ENCODE measurements around the gene ZNF215. TPM values are rescaled to one million over a fixed set of nuclear protein-coding genes. Genes with fewer than 3 reads are reported as not detected.
"Not testable (repeated sequence)": the region's sequence is repeated elsewhere in the genome, so short reads cannot be mapped to it uniquely, and the experiment has no call there.

Gene ZNF215
- total and polyA plus RNA-seq, 2 donors (not counting 1 experiment from before 2014, with no cell fraction given), result 0.85 to 2.8 TPM

- no peaks in the 10 kb centered on the region for H3K36me3 ChIP-seq (replicated peaks in 1 of 2; ENCODE audit: control extremely low read depth in 1 of 2, control insufficient read depth in 1 of 2, extremely low read depth in 1 of 2, insufficient read depth in 2 of 2, low read length in 1 of 2)
- Mint-ChIP-seq H3K27me3 (peaks cover 10% of the 10 kb centered on the region), H3K4me1 (no peaks in the 10 kb centered on the region), H3K4me3 (no peak overlapping the region), H3K27ac (no peak overlapping the region), H3K9me3 (ENCODE audit: insufficient read depth) (no peaks in the 10 kb centered on the region)
- no peak for ATAC-seq (ENCODE audit: low read depth)
- TF ChIP-seq CTCF (IDR thresholded peaks at IDR 0.05), result no peak
- no peak for TF ChIP-seq EZH2 (IDR thresholded peaks at IDR 0.05; ENCODE audit: borderline replicate concordance, insufficient read depth, low read depth, low read length, poor library complexity, severe bottlenecking)
- no peak overlapping the region for H3K9ac ChIP-seq (ENCODE audit: low read length)
- H3K4me2 ChIP-seq (replicated peaks; ENCODE audit: low read depth, low read length, poor library complexity, severe bottlenecking), result no peak overlapping the region
- H3K79me2 ChIP-seq (ENCODE audit: control insufficient read depth, insufficient read depth, low read length), result no peaks in the 10 kb centered on the region
- H4K20me1 ChIP-seq (ENCODE audit: control insufficient read depth, insufficient read depth, low read length, poor library complexity, severe bottlenecking), result no peaks in the 10 kb centered on the region
- H3K4me1 ChIP-seq (ENCODE audit: control insufficient read depth in 2 of 2, insufficient read depth in 2 of 2, low read length in 2 of 2), result no peaks in the 10 kb centered on the region
- H3K27ac ChIP-seq (ENCODE audit: low read length in 2 of 2), result no peak overlapping the region
- POLR2A ChIA-PET, result no interaction called here
- intact Hi-C loops (cut with micrococcal nuclease), result no loop called here
- H3K9me3 ChIP-seq (ENCODE audit: control extremely low read depth in 1 of 3, control insufficient read depth in 2 of 3, insufficient read depth in 1 of 3, low read length in 2 of 3), result peaks cover 0 to 2% (median 0%) of the 10 kb centered on the region in 3 donors
- no peak for DNase-seq
- H3K4me3 ChIP-seq (ENCODE audit: control extremely low read depth in 1 of 5, extremely low read depth in 1 of 5, insufficient read depth in 1 of 5, low read depth in 2 of 5, low read length in 4 of 5), result no peak overlapping the region
- peaks cover 0 to 6% (median 0%) of the 10 kb centered on the region in 4 experiments for H3K27me3 ChIP-seq (replicated peaks in 1 of 4; ENCODE audit: control extremely low read depth in 1 of 4, control insufficient read depth in 3 of 4, insufficient read depth in 4 of 4, low read length in 3 of 4)
- H2AFZ ChIP-seq (ENCODE audit: insufficient read depth, low read depth, low read length, poor library complexity, severe bottlenecking), result no peak overlapping the region
- CTCF ChIA-PET, result no interaction called here
Observed at GRCh38 chr11:6882751-6883150, 43.5 kb upstream of the ZNF215 start.

GRCh38 chr11:6887711-6888110, 38.5 kb upstream of the ZNF215 start:
- DNase-seq; POLR2A ChIA-PET; CTCF ChIA-PET; H3K27ac Mint-ChIP-seq; H4K20me1 ChIP-seq (ENCODE audit: control insufficient read depth, insufficient read depth, low read length, poor library complexity, severe bottlenecking); intact Hi-C loops (cut with micrococcal nuclease); H3K4me2 ChIP-seq (replicated peaks; ENCODE audit: low read depth, low read length, poor library complexity, severe bottlenecking); H3K36me3 ChIP-seq (replicated peaks in 1 of 2; ENCODE audit: control extremely low read depth in 1 of 2, control insufficient read depth in 1 of 2, extremely low read depth in 1 of 2, insufficient read depth in 2 of 2, low read length in 1 of 2); H3K4me1 ChIP-seq (ENCODE audit: control insufficient read depth in 2 of 2, insufficient read depth in 2 of 2, low read length in 2 of 2); H3K4me1 Mint-ChIP-seq; H3K9me3 ChIP-seq (ENCODE audit: control extremely low read depth in 1 of 3, control insufficient read depth in 2 of 3, insufficient read depth in 1 of 3, low read length in 2 of 3); H3K9me3 Mint-ChIP-seq (ENCODE audit: insufficient read depth); H3K27ac ChIP-seq (ENCODE audit: low read length in 2 of 2); H3K79me2 ChIP-seq (ENCODE audit: control insufficient read depth, insufficient read depth, low read length); H3K4me3 ChIP-seq (ENCODE audit: control extremely low read depth in 1 of 5, extremely low read depth in 1 of 5, insufficient read depth in 1 of 5, low read depth in 2 of 5, low read length in 4 of 5); H3K9ac ChIP-seq (ENCODE audit: low read length); ATAC-seq (ENCODE audit: low read depth); H2AFZ ChIP-seq (ENCODE audit: insufficient read depth, low read depth, low read length, poor library complexity, severe bottlenecking); H3K27me3 ChIP-seq (replicated peaks in 1 of 4; ENCODE audit: control extremely low read depth in 1 of 4, control insufficient read depth in 3 of 4, insufficient read depth in 4 of 4, low read length in 3 of 4); H3K4me3 Mint-ChIP-seq: not testable (repeated sequence)
- peaks cover 12% of the 10 kb centered on the region for H3K27me3 Mint-ChIP-seq
- no CpG with 5 or more reads among the region's 5 CpGs for WGBS (ENCODE audit: insufficient coverage)
